Lung (tissue), 12 donors: Measurements from ENCODE around the gene KCNG4. TPM values are rescaled to one million over a fixed set of nuclear protein-coding genes. Genes with fewer than 3 reads are reported as not detected.

Source experiments
- ATAC-seq: fragments of 200-7000 bp; cut with Tn5 transposase; one replicate; pipeline ENCODE4 v1.9.1; 2020; ENCODE audit warnings: moderate number of reproducible peaks; ENCODE audit not compliant: insufficient read depth, low FRiP score
- DNase-seq, 3 donors: peaks; one replicate each; pipeline ENCODE4 v3.0.0-alpha.2; 2013 to 2017
- H3K27ac ChIP-seq, 2 donors: one replicate each; pipeline ENCODE4 v1.5.1; 2013; ENCODE audit warnings: mild to moderate bottlenecking in 2 of 2, moderate library complexity in 2 of 2, control low read depth in 1 of 2, inconsistent platforms in 1 of 2, low read depth in 1 of 2, low read length in 1 of 2
- H3K27me3 ChIP-seq, 3 donors: one replicate each; pipeline ENCODE4 v1.5.1; 2013; ENCODE audit warnings: low read length in 2 of 3; ENCODE audit not compliant: control insufficient read depth in 3 of 3, insufficient read depth in 3 of 3
- H3K36me3 ChIP-seq, 4 donors: one replicate each; pipeline ENCODE4 v1.5.1; 2013; ENCODE audit warnings: low read length in 4 of 4, mild to moderate bottlenecking in 1 of 4, moderate library complexity in 1 of 4; ENCODE audit not compliant: control insufficient read depth in 4 of 4, insufficient read depth in 4 of 4
- H3K4me1 ChIP-seq, 5 donors: one replicate each; pipeline ENCODE4 v1.5.1; 2013; ENCODE audit warnings: low read length in 5 of 5, mild to moderate bottlenecking in 2 of 5, moderate library complexity in 1 of 5; ENCODE audit not compliant: control insufficient read depth in 5 of 5, insufficient read depth in 5 of 5
- H3K4me3 ChIP-seq: one replicate; pipeline ENCODE4 v1.5.1; 2013; ENCODE audit warnings: mild to moderate bottlenecking, control low read depth, moderate library complexity
- H3K9ac ChIP-seq, 2 donors: one replicate each; pipeline ENCODE4 v1.5.1; 2013; ENCODE audit warnings: low read length in 2 of 2, control low read depth in 1 of 2; ENCODE audit not compliant: insufficient read depth in 1 of 2
- H3K9me3 ChIP-seq, 4 donors: one replicate each; pipeline ENCODE4 v1.5.1; 2013; ENCODE audit warnings: low read length in 3 of 4, mild to moderate bottlenecking in 1 of 4, moderate library complexity in 1 of 4; ENCODE audit not compliant: control insufficient read depth in 4 of 4, insufficient read depth in 3 of 4
- WGBS, 2 donors: extraction: QIAGEN DNeasy Blood & Tissue Kit; methylation state at CpG; one replicate each; pipeline ENCODE4 v1.1.7; 2013; 5-methylcytosine and 5-hydroxymethylcytosine counted together
- polyA plus RNA-seq, 2 donors: library from polyadenylated mRNA; stranded (reverse); fragments of 200-250 nt; gene quantifications; one replicate each; pipeline ENCODE4 v1.2.1, GENCODE V29; 2013
- total RNA-seq, 2 donors: library from RNA; depleted of rRNA in 1 of 2; stranded (reverse); fragments of >200 nt in 1 of 2; gene quantifications; one replicate each; pipeline ENCODE4 v1.2.1, GENCODE V29; 2014 to 2021
- TF ChIP-seq, protein P1 (sequence below): IDR thresholded peaks from 2 replicates; pipeline ENCODE4 v1.5.1; 2012; ENCODE audit warnings: mild to moderate bottlenecking; ENCODE audit errors: control extremely low read depth, extremely low read depth
- donor health status: control.
- donor health status: control.
- donor health status: Bipolar disorder and iron deficiency.
- donor health status: healthy.
- donor health status: DM: yes; HTN: yes; CAD: no.

Gene KCNG4
- total and polyA plus RNA-seq, 4 donors = not detected

DNA sequence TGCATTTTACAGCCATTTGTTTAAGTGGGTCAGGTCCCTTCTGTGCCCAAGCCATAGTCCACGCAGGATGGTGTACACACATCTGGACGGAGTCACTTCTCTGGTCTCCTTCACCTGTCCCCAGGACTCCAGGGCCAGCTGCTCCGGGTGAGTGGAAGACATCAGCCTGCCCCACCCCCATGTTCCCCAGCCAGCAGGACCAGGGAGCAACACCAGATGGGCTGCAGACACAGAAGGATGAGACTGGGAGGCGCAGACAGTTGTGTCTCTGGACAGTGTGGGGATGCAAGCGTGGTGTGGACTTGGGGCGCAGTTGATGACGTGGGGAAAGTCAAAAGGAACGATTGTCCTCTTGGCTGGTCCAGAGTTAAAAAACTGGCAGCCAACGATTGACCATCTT is 30.3 kb upstream of the KCNG4 start:
- no peak for ATAC-seq

DNA sequence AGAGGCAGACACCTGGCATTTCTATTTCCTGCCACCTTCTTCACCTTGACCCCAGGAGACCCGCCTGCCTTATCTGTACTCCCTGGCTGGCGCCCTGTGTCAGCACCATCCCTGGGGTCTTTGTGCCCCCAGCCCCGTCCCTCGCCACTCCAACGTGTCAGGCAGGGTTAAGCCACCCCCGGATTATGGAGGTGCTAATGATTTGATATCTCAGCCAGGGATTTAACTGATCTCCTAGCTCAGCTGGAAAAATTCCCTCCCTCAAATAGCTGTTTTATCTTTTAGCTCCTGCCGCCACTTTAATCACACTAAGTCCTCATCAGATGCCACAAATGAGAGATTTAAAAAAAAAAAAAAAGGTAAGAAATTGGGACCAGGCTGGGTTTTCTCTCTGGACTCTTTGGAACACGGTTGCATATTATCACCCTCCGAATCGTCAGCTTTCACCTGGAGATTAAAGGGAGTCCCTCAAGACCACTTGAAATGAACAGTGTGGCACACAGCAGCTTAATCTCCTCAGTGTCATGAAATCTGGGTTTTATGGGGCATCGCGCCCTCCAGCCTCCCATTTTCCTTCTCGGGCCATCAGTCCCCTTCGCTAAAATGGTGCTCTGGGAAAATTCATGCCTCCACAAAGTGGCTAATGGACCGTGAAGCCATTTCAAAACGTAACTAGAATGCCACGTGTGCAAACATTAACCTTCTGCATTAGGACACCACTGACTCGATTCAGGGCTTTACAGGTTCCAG is 28.7 kb upstream of the KCNG4 start:
- no peak for DNase-seq
- no peak for ATAC-seq
- 60 to 69% methylated on average over 18 of the region's 18 CpGs for WGBS, 2 donors

More for the DNA sequence above, 30.3 kb upstream of the KCNG4 start:
- Histone ChIP-seq H3K36me3 (no peaks in the 10 kb centered on the region), H3K27ac (no peak overlapping the region), H3K27me3 (peaks cover 0 to 5% (median 0%) of the 10 kb centered on the region in 3 donors), H3K9ac (no peak overlapping the region), H3K4me3 (no peak overlapping the region), H3K4me1 (no peaks in the 10 kb centered on the region), H3K9me3 (no peaks in the 10 kb centered on the region)
- 91 to 93% methylated on average over 9 of the region's 9 CpGs for WGBS, 2 donors
- TF ChIP-seq, protein P1, sequence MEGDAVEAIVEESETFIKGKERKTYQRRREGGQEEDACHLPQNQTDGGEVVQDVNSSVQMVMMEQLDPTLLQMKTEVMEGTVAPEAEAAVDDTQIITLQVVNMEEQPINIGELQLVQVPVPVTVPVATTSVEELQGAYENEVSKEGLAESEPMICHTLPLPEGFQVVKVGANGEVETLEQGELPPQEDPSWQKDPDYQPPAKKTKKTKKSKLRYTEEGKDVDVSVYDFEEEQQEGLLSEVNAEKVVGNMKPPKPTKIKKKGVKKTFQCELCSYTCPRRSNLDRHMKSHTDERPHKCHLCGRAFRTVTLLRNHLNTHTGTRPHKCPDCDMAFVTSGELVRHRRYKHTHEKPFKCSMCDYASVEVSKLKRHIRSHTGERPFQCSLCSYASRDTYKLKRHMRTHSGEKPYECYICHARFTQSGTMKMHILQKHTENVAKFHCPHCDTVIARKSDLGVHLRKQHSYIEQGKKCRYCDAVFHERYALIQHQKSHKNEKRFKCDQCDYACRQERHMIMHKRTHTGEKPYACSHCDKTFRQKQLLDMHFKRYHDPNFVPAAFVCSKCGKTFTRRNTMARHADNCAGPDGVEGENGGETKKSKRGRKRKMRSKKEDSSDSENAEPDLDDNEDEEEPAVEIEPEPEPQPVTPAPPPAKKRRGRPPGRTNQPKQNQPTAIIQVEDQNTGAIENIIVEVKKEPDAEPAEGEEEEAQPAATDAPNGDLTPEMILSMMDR = no peak
- DNase-seq = no peak

DNA sequence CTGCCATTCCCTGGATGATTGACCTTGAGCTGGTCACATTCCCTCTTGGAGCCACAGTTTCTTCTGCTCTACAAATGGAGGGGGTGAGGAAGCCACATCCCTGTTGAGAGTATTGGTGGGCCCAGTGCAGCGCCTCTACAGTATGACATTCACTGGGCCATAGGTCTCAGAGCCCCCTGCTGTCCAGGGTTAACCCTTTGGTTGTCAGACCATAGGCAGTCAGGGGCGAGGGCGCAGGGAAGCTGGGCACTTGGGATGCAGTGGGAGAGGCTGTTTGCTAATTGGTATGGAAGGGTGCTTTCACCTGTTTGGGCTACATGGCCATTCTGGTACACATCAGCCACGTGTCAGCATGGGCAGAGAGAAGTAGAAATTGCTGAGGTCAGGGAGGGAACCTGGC is 27.6 kb upstream of the KCNG4 start:
- WGBS, 2 donors = 78 to 87% methylated on average over 4 of the region's 4 CpGs
- H3K4me3 ChIP-seq = no peak overlapping the region
- H3K4me1 ChIP-seq = no peaks in the 10 kb centered on the region
- H3K9me3 ChIP-seq = peaks cover 0 to 2% (median 0%) of the 10 kb centered on the region in 4 donors
- H3K27me3 ChIP-seq = no peaks in the 10 kb centered on the region
- H3K27ac ChIP-seq = no peak overlapping the region
- ATAC-seq = no peak
- TF ChIP-seq, protein P1 = no peak
- no peak overlapping the region for H3K9ac ChIP-seq
- DNase-seq = no peak
- no peaks in the 10 kb centered on the region for H3K36me3 ChIP-seq

More for the DNA sequence above, 28.7 kb upstream of the KCNG4 start:
- no peak overlapping the region for H3K9ac ChIP-seq
- no peaks in the 10 kb centered on the region for H3K36me3 ChIP-seq
- no peak overlapping the region for H3K27ac ChIP-seq
- H3K4me3 ChIP-seq = no peak overlapping the region
- no peaks in the 10 kb centered on the region for H3K4me1 ChIP-seq
- H3K27me3 ChIP-seq = peaks cover 0 to 5% (median 0%) of the 10 kb centered on the region in 3 donors
- no peaks in the 10 kb centered on the region for H3K9me3 ChIP-seq
- TF ChIP-seq, protein P1 = no peak
